HEK293 (cell line): ENCODE measurements around the gene MYOG.

Experiments used
- CTCF ChIA-PET: fragments of 350-600 bp; formaldehyde crosslinking; extraction: SDS; loops from one replicate; lab custom pipeline; 2021; ENCODE audit warnings: antibody characterized with exemption; lab: Yijun Ruan, JAX
- POLR2A ChIA-PET: fragments of 300-600 bp; formaldehyde crosslinking; extraction: SDS; loops from one replicate; lab custom pipeline; 2020; ENCODE audit warnings: antibody characterized with exemption, inconsistent platforms; lab: Yijun Ruan, JAX
- H3K27ac ChIP-seq: fragments of 200-500 bp; sonication (Bioruptor generic); 2 replicates; pipeline ENCODE4 v1.5.1; 2014; ENCODE audit warnings: low read depth, low read length, control low read depth, inconsistent platforms; ENCODE audit errors: extremely low read depth
- H3K36me3 ChIP-seq, 2 experiments: fragments of 200-500 bp in 1 of 2; sonication (Bioruptor generic) in 1 of 2; 1 replicate in 1 of 2; 2 replicates in 1 of 2; pipeline ENCODE4 v1.5.1; 2014 to 2017; ENCODE audit warnings: inconsistent platforms in 2 of 2, low read length in 2 of 2; ENCODE audit not compliant: control insufficient read depth in 2 of 2, insufficient read depth in 1 of 2
- H3K4me1 ChIP-seq: fragments of 200-500 bp; sonication (Bioruptor generic); 2 replicates; pipeline ENCODE4 v1.5.1; 2014; ENCODE audit warnings: mild to moderate bottlenecking, low read length, inconsistent platforms; ENCODE audit not compliant: control insufficient read depth, insufficient read depth
- H3K4me3 ChIP-seq: 2 replicates; pipeline ENCODE4 v1.5.1; 2011; ENCODE audit warnings: low read depth, mild to moderate bottlenecking, control low read depth, low read length, moderate library complexity
- H3K9me3 ChIP-seq: fragments of 200-500 bp; sonication (Bioruptor generic); 2 replicates; pipeline ENCODE4 v1.5.1; 2014; ENCODE audit warnings: low read depth, low read length, inconsistent platforms; ENCODE audit not compliant: control insufficient read depth, insufficient read depth
- CTCF ChIP-seq: fragments of 450-650 bp; formaldehyde crosslinking; IDR thresholded peaks from 2 replicates; pipeline ENCODE4 v1.5.1; 2016; ENCODE audit warnings: missing biosample characterization, missing genetic modification characterization
- ELK4 ChIP-seq: IDR thresholded peaks from 2 replicates; pipeline ENCODE4 v1.6.1; 2011; ENCODE audit warnings: mild to moderate bottlenecking, low read depth, low read length, borderline replicate concordance
- FEZF1 ChIP-seq: fragments of 450-650 bp; formaldehyde crosslinking; IDR thresholded peaks from 2 replicates; pipeline ENCODE4 v1.5.1; 2016; ENCODE audit warnings: missing biosample characterization, missing genetic modification characterization
- GFI1B ChIP-seq: fragments of 450-650 bp; formaldehyde crosslinking; IDR thresholded peaks from 2 replicates; pipeline ENCODE4 v1.5.1; 2016; ENCODE audit warnings: missing biosample characterization, missing genetic modification characterization
- KLF1 ChIP-seq: fragments of 450-650 bp; formaldehyde crosslinking; IDR thresholded peaks from 2 replicates; pipeline ENCODE4 v1.5.1; 2016; ENCODE audit warnings: missing biosample characterization, missing genetic modification characterization
- KLF17 ChIP-seq: fragments of 450-650 bp; formaldehyde crosslinking; IDR thresholded peaks from 2 replicates; pipeline ENCODE4 v1.5.1; 2016; ENCODE audit warnings: missing biosample characterization, missing genetic modification characterization
- MEIS1 ChIP-seq: sonication (generic); formaldehyde crosslinking; IDR thresholded peaks from 2 replicates; pipeline ENCODE4 v1.8.1; 2022; ENCODE audit warnings: missing genetic modification reagents, mild to moderate bottlenecking, borderline replicate concordance
- OSR2 ChIP-seq: fragments of 450-650 bp; formaldehyde crosslinking; IDR thresholded peaks from 2 replicates; pipeline ENCODE4 v1.5.1; 2016; ENCODE audit warnings: missing biosample characterization, missing genetic modification characterization
- SCRT1 ChIP-seq: fragments of 450-650 bp; formaldehyde crosslinking; IDR thresholded peaks from 2 replicates; pipeline ENCODE4 v1.5.1; 2016; ENCODE audit warnings: missing biosample characterization, missing genetic modification characterization, borderline replicate concordance
- WT1 ChIP-seq: fragments of 450-650 bp; formaldehyde crosslinking; IDR thresholded peaks from 2 replicates; pipeline ENCODE4 v1.5.1; 2016; ENCODE audit warnings: missing biosample characterization, missing genetic modification characterization
- ZBTB17 ChIP-seq: fragments of 450-650 bp; formaldehyde crosslinking; IDR thresholded peaks from 2 replicates; pipeline ENCODE4 v1.5.1; 2016; ENCODE audit warnings: missing biosample characterization, missing genetic modification characterization
- ZBTB7A ChIP-seq: fragments of 450-650 bp; formaldehyde crosslinking; IDR thresholded peaks from 2 replicates; pipeline ENCODE4 v1.5.1; 2016; ENCODE audit warnings: low read depth, missing biosample characterization, missing genetic modification characterization
- ZFP37 ChIP-seq: fragments of 450-650 bp; formaldehyde crosslinking; IDR thresholded peaks from 2 replicates; pipeline ENCODE4 v1.5.1; 2016; ENCODE audit warnings: missing biosample characterization, missing genetic modification characterization
- ZNF404 ChIP-seq: fragments of 450-650 bp; formaldehyde crosslinking; IDR thresholded peaks from 2 replicates; pipeline ENCODE4 v1.5.1; 2017; ENCODE audit warnings: missing biosample characterization, missing genetic modification characterization
- ZNF423 ChIP-seq: fragments of 450-650 bp; formaldehyde crosslinking; IDR thresholded peaks from 2 replicates; pipeline ENCODE4 v1.5.1; 2016; ENCODE audit warnings: missing biosample characterization, missing genetic modification characterization
- ZNF433 ChIP-seq: fragments of 450-650 bp; formaldehyde crosslinking; IDR thresholded peaks from 2 replicates; pipeline ENCODE4 v1.5.1; 2016; ENCODE audit warnings: missing biosample characterization, missing genetic modification characterization, low read depth
- ZNF449 ChIP-seq: fragments of 450-650 bp; formaldehyde crosslinking; IDR thresholded peaks from 2 replicates; pipeline ENCODE4 v1.5.1; 2017; ENCODE audit warnings: missing biosample characterization, mild to moderate bottlenecking, missing genetic modification characterization, moderate library complexity
- ZNF571 ChIP-seq: fragments of 450-650 bp; formaldehyde crosslinking; IDR thresholded peaks from 2 replicates; pipeline ENCODE4 v1.5.0; 2017; ENCODE audit warnings: missing biosample characterization, missing genetic modification characterization
- ZNF623 ChIP-seq: fragments of 450-650 bp; formaldehyde crosslinking; IDR thresholded peaks from 2 replicates; pipeline ENCODE4 v1.5.1; 2016; ENCODE audit warnings: missing biosample characterization, missing genetic modification characterization
- ZNF701 ChIP-seq: fragments of 450-650 bp; formaldehyde crosslinking; IDR thresholded peaks from 2 replicates; pipeline ENCODE4 v1.5.1; 2016; ENCODE audit warnings: missing biosample characterization, missing genetic modification characterization
- ZNF785 ChIP-seq: fragments of 450-650 bp; formaldehyde crosslinking; IDR thresholded peaks from 2 replicates; pipeline ENCODE4 v1.5.1; 2016; ENCODE audit warnings: missing biosample characterization, missing genetic modification characterization
- ZNF792 ChIP-seq: fragments of 450-650 bp; formaldehyde crosslinking; IDR thresholded peaks from 2 replicates; pipeline ENCODE4 v1.5.1; 2016; ENCODE audit warnings: missing biosample characterization, missing genetic modification characterization
- ZSCAN16 ChIP-seq: fragments of 450-650 bp; formaldehyde crosslinking; IDR thresholded peaks from 2 replicates; pipeline ENCODE4 v1.5.1; 2016; ENCODE audit warnings: missing biosample characterization, missing genetic modification characterization
- ZSCAN30 ChIP-seq: fragments of 450-650 bp; IDR thresholded peaks from 2 replicates; pipeline ENCODE4 v1.5.1; 2018; ENCODE audit warnings: missing biosample characterization, mild to moderate bottlenecking, missing genetic modification characterization, moderate library complexity

Gene MYOG

GRCh38 chr1:203098445-203098844 lies 12.6 kb upstream of the MYOG start (continued):
- TF ChIP-seq ZBTB17 (tag by site-specific recombination) (no peak), OSR2 (tag by site-specific recombination) (no peak), MEIS1 (CRISPR knock-in tag) (no peak), ZNF792 (tag by site-specific recombination) (no peak), KLF1 (no peak), ZNF423 (tag by site-specific recombination) (no peak), FEZF1 (tag by site-specific recombination) (no peak), ZNF571 (tag by site-specific recombination) (no peak), ZBTB7A (no peak), ELK4 (no peak), GFI1B (tag by site-specific recombination) (no peak), ZNF785 (tag by site-specific recombination) (no peak), ZSCAN16 (tag by site-specific recombination) (no peak)

GRCh38 chr1:203097001-203097400 lies 11.2 kb upstream of the MYOG start:
- Histone ChIP-seq H3K9me3 (no peaks in the 10 kb centered on the region), H3K4me1 (no peaks in the 10 kb centered on the region), H3K4me3 (no peak overlapping the region), H3K27ac (no peak overlapping the region), H3K36me3 (no peaks in the 10 kb centered on the region)
- ChIA-PET POLR2A (no interaction called here), CTCF (interaction anchor here (1.0 to 2.9 kb wide), 3 partner anchors 12 to 171 kb away, joined by 3 to 10 read pairs (median 6); no protein-coding TSS in a partner anchor)
- TF ChIP-seq CTCF (tag by site-specific recombination) (no peak), ZSCAN30 (no peak), ZNF701 (tag by site-specific recombination) (no peak), ZNF449 (no peak), KLF17 (no peak), ZFP37 (tag by site-specific recombination) (no peak), ZNF433 (tag by site-specific recombination) (no peak), WT1 (tag by site-specific recombination) (no peak), ZNF404 (tag by site-specific recombination) (no peak), ZNF623 (tag by site-specific recombination) (no peak), SCRT1 (tag by site-specific recombination) (no peak)
